GM18508 (cell line): ENCODE data around the gene RIPPLY2.
A peak's percentile ranks its signal among the peaks of the same experiment; 100 is the strongest.

Experiments used
- ATAC-seq: cut with Tn5 transposase; IDR thresholded peaks from one replicate; pipeline ENCODE4 v1.9.1; 2021; ENCODE audit warnings: moderate number of reproducible peaks; ENCODE audit not compliant: insufficient read depth, unreplicated experiment

RIPPLY2 gene

GRCh38 chr6:83859410-83860358 lies 6.5 kb downstream of the RIPPLY2 start, which contains the start of gene CYB5R4:
TSS of gene CYB5R4 (plus strand) at chr6:83859689. CDS start at chr6:83859783, 94 bp downstream.
- peak; percentile 91 for ATAC-seq

GRCh38 chr6:83860359-83860755 lies 7.2 kb downstream of the RIPPLY2 start:
- no peak for ATAC-seq

GRCh38 chr6:83860782-83861495 lies 7.8 kb downstream of the RIPPLY2 start:
- ATAC-seq = no peak

DNA sequence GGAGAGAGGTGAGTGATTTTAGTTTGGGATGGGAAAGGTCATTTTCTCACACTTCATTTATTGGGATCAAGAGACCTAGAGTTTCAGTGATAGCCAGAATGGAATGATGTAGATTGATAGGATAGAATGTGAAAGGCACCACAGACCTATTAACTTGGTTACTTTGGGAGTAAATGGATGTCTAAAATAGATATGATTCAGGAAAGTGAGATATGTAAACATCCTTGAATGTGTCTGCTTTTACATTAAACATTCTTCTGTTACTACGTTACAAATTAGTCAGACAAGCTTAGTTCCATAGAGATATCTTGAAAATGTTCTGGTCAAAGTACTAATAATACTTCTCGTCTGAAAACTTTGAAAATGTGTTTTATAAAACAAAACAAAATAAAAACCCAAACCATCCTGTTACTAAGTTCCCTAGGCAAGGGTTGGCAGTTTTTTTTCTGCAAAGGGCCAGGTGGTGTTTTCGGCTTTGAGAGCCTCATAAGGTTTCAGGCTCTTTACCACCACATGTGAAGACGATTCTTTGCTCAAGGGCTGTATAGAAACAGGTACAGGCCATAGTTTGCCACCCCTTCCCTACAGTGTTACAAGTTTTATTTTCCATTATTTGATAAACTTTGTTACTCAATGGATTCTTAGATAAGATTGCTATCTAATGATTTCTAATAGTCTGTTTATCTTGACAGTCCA lies 9.8 kb downstream of the RIPPLY2 start:
- ATAC-seq = no peak

GRCh38 chr6:83867043-83867442 lies 13.9 kb downstream of the RIPPLY2 start:
- ATAC-seq = no peak

GRCh38 chr6:83867527-83868161 lies 14.5 kb downstream of the RIPPLY2 start:
- ATAC-seq = no peak

DNA sequence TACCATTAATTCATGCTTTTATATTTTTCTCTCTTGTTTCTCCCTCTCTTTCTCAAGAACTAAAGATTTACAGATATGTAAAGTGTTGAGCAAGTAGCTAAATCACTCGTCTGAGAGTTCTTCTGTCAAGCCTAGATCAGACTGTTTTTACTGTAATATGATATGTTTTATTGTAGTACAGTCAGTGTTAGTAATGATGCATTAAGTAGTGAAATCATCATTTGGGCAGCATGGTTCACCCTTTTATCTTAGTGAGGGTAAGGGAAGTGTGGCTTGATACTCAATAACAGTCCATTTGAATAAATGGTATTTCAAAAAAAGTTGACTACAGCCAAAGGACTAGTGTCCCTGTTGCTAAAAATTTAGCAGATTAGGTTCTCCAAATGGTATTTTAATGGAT lies 15.5 kb downstream of the RIPPLY2 start:
- no peak for ATAC-seq

- no peak for ATAC-seq
These were observed 17.5 kb downstream of the RIPPLY2 start for GRCh38 chr6:83870649-83871048.

GRCh38 chr6:83872386-83873118 lies 19.4 kb downstream of the RIPPLY2 start:
- ATAC-seq = no peak

GRCh38 chr6:83873869-83874268 lies 20.7 kb downstream of the RIPPLY2 start:
- ATAC-seq = no peak

- ATAC-seq = no peak
These were observed 22.7 kb downstream of the RIPPLY2 start for GRCh38 chr6:83875843-83876242.

- ATAC-seq = no peak
These were observed 25.9 kb downstream of the RIPPLY2 start for GRCh38 chr6:83878902-83879644.

DNA sequence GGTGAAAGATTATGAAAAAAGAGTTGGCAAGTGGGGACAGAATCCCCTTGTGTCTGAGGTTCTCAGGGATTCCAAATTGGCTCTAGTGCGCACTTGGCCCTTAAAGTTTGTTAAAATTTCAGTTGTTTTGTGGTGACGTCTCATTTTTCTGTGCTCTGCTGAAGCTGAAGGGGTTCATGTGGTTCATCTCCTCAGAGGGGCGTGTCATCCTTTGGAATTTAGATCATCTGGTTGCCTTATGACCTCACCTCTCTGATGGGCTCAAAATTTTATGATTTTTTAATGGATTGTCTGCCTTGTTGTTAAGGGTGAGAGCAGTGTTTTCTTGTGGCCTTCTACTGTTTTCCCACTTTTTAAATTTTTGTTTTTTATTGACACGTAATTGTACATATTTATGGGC lies 26.6 kb downstream of the RIPPLY2 start:
- no peak for ATAC-seq

DNA sequence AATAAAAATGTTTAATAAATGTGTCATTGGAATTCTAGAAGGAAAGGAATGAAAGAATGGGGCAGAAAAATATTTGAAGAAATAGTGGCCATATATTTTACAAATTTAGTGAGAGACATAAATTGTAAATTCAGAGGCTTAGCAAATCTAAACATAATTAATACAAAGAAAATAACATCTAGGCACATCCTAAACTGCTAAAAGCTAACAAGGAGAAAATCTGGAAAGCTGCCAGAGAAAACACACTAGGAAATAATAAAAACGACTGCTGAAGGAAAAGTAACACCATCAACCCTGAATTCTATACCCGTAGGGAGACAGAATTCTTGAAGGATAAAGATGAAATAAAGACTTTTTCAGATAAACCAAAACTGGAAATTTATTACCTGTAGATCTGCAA lies 30.1 kb downstream of the RIPPLY2 start:
- ATAC-seq = no peak

DNA sequence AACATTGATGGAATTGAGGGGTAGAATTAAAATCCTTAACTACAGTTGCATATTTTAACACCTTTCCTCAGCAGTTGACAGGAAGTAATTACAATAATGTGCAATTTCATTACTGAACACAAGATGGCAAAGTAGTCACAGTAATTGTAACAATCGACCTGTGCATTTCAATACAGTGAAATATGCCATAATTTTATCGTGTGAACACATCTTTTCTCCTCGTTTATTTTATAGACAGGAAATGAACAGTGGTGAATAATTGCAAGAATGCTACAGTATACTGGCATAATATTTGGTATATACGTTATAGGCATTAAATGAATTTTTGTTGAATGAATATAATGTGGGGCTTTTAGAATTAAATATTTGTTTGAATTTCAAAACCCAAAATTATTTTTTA lies 31.4 kb downstream of the RIPPLY2 start:
- no peak for ATAC-seq

GRCh38 chr6:83885984-83886383 lies 32.8 kb downstream of the RIPPLY2 start:
- no peak for ATAC-seq

DNA sequence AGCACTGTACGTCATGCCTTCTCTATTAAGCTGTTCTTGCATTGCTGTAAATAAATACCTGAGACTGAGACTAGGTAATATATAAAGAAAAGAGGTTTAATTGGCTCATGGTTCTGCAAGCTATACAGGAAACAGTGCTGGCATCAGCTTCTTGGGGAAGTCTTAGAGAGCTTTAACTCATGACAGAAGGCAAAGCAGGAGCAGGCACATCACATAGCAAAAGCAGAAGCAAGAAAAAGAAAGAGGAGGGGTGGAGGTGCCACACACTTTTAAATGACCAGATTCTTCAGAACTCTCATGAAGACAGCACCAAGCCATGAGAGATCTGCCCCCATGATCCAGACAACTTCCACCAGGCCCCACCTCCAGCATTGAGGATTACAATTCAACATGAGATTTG lies 36.5 kb downstream of the RIPPLY2 start:
- no peak for ATAC-seq

- ATAC-seq = no peak
These were observed 37.4 kb downstream of the RIPPLY2 start for GRCh38 chr6:83890520-83890919.

DNA sequence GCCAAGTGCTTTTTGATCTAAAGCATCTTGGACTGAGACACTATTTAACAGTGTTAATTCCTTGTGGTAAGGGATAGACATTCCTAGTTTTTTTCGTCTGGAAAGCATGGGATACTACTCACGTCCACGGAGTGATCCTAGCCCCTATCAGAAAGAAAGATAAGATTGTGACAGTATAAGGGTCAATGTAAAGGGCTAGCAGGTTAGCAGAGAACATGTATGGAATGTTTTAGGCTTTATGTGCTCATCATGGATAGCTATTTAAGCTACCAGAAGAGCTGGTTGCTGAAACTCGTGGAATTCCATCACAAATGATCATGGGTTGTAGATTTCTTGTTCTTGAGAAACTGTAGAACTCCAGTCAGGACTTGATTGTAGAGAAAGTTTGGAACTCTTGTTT lies 38.4 kb downstream of the RIPPLY2 start:
- ATAC-seq = no peak
